Liver (tissue), 9 donors: ENCODE results near the gene MRPL10. TPM values are rescaled to one million over a fixed set of nuclear protein-coding genes. Genes with fewer than 3 reads are reported as not detected.

Experiments used
- DNase-seq: peaks from one replicate; pipeline ENCODE4 v3.0.0-alpha.2; 2017; ENCODE audit warnings: low spot score
- H3K27ac ChIP-seq, 2 donors: one replicate each; pipeline ENCODE4 v1.7.0; 2013; ENCODE audit warnings: inconsistent platforms in 2 of 2, low read length in 2 of 2, control low read depth in 1 of 2, low read depth in 1 of 2, mild to moderate bottlenecking in 1 of 2
- H3K27me3 ChIP-seq, 4 donors: one replicate each; pipeline versions ENCODE4 v1.6.1 to v1.7.0; 2013; ENCODE audit warnings: low read length in 3 of 4, inconsistent platforms in 1 of 4, mild to moderate bottlenecking in 1 of 4, moderate library complexity in 1 of 4; ENCODE audit not compliant: control insufficient read depth in 4 of 4, insufficient read depth in 4 of 4
- H3K36me3 ChIP-seq, 4 donors: one replicate each; pipeline versions ENCODE4 v1.6.1 to v1.7.0; 2013; ENCODE audit warnings: low read length in 3 of 4, mild to moderate bottlenecking in 3 of 4, low read depth in 1 of 4, moderate library complexity in 1 of 4; ENCODE audit not compliant: control insufficient read depth in 4 of 4, insufficient read depth in 3 of 4
- H3K4me1 ChIP-seq, 4 donors: one replicate each; pipeline versions ENCODE4 v1.6.1 to v1.7.0; 2013; ENCODE audit warnings: low read length in 3 of 4, mild to moderate bottlenecking in 3 of 4, moderate library complexity in 1 of 4; ENCODE audit not compliant: control insufficient read depth in 4 of 4, insufficient read depth in 4 of 4
- H3K4me3 ChIP-seq, 3 donors: one replicate each; pipeline versions ENCODE4 v1.6.1 to v1.7.0; 2013; ENCODE audit warnings: low read length in 3 of 3, control low read depth in 1 of 3, low read depth in 1 of 3, mild to moderate bottlenecking in 1 of 3
- H3K9ac ChIP-seq, 2 donors: one replicate each; pipeline ENCODE4 v1.7.0; 2013; ENCODE audit warnings: low read length in 2 of 2, mild to moderate bottlenecking in 2 of 2, moderate library complexity in 2 of 2, control low read depth in 1 of 2, low read depth in 1 of 2
- H3K9me3 ChIP-seq, 4 donors: one replicate each; pipeline versions ENCODE4 v1.6.1 to v1.7.0; 2013; ENCODE audit warnings: low read length in 3 of 4; ENCODE audit not compliant: control insufficient read depth in 4 of 4
- ATF3 ChIP-seq: IDR thresholded peaks from 2 replicates; pipeline ENCODE4 v1.6.1; 2016; ENCODE audit warnings: antibody characterized with exemption
- EGR1 ChIP-seq, 2 donors: IDR thresholded peaks; 2 replicates each; pipeline ENCODE4 v1.6.1; 2016 to 2018; ENCODE audit warnings: antibody characterized with exemption in 2 of 2, low read depth in 2 of 2
- FOXA1 ChIP-seq: IDR thresholded peaks from 2 replicates; pipeline ENCODE4 v1.6.1; 2016; ENCODE audit warnings: antibody characterized with exemption
- FOXA2 ChIP-seq: IDR thresholded peaks from 2 replicates; pipeline ENCODE4 v1.6.1; 2016; ENCODE audit warnings: antibody characterized with exemption
- GABPA ChIP-seq, 2 donors: IDR thresholded peaks in 1 of 2; conservative IDR thresholded peaks in 1 of 2; 2 replicates each; pipeline ENCODE4 v1.6.1; 2016; ENCODE audit warnings: antibody characterized with exemption in 2 of 2, mild to moderate bottlenecking in 1 of 2, moderate library complexity in 1 of 2
- HNF4A ChIP-seq, 2 donors: conservative IDR thresholded peaks; 2 replicates each; pipeline ENCODE4 v1.6.1; 2016; ENCODE audit warnings: antibody characterized with exemption in 2 of 2, mild to moderate bottlenecking in 2 of 2
- HNF4G ChIP-seq: IDR thresholded peaks from 2 replicates; pipeline ENCODE4 v1.6.1; 2016; ENCODE audit warnings: antibody characterized with exemption
- JUND ChIP-seq, 2 donors: IDR thresholded peaks; 2 replicates each; pipeline ENCODE4 v1.6.1; 2016; ENCODE audit warnings: antibody characterized with exemption in 2 of 2
- MAX ChIP-seq: IDR thresholded peaks from 2 replicates; pipeline ENCODE4 v1.6.1; 2016; ENCODE audit warnings: antibody characterized with exemption
- NR2F2 ChIP-seq: IDR thresholded peaks from 2 replicates; pipeline ENCODE4 v1.6.1; 2016; ENCODE audit warnings: antibody characterized with exemption
- RAD21 ChIP-seq, 2 donors: IDR thresholded peaks; 2 replicates each; pipeline ENCODE4 v1.6.1; 2016; ENCODE audit warnings: antibody characterized with exemption in 2 of 2, mild to moderate bottlenecking in 2 of 2
- RXRA ChIP-seq, 2 donors: IDR thresholded peaks; 2 replicates each; pipeline ENCODE4 v1.6.1; 2017 to 2018; ENCODE audit warnings: antibody characterized with exemption in 2 of 2, mild to moderate bottlenecking in 1 of 2
- SP1 ChIP-seq: IDR thresholded peaks from 2 replicates; pipeline ENCODE4 v1.6.1; 2018; ENCODE audit warnings: antibody characterized with exemption, mild to moderate bottlenecking
- TAF1 ChIP-seq: conservative IDR thresholded peaks from 2 replicates; pipeline ENCODE4 v1.6.1; 2016; ENCODE audit warnings: antibody characterized with exemption, mild to moderate bottlenecking
- YY1 ChIP-seq: IDR thresholded peaks from 2 replicates; pipeline ENCODE4 v1.6.1; 2016; ENCODE audit warnings: antibody characterized with exemption, mild to moderate bottlenecking
- ZBTB33 ChIP-seq: IDR thresholded peaks from 2 replicates; pipeline ENCODE4 v1.6.1; 2016; ENCODE audit warnings: antibody characterized with exemption
- WGBS: extraction: QIAGEN DNeasy Blood & Tissue Kit; methylation state at CpG from one replicate; pipeline ENCODE4 v1.1.7; 2013; 5-methylcytosine and 5-hydroxymethylcytosine counted together
- polyA plus RNA-seq, 2 donors: library from polyadenylated mRNA; stranded (reverse) in 1 of 2; unstranded in 1 of 2; fragments of 200-250 nt in 1 of 2; fragments of >200 nt in 1 of 2; fragmentation: Nextera tagmentation in 1 of 2; extraction: Ambion mirVana in 1 of 2; gene quantifications; one replicate each; pipeline versions ENCODE4 v1.2.1 to v1.2.3, GENCODE V29; 2013 to 2015
- total RNA-seq, 2 donors: library from RNA; depleted of rRNA; stranded (reverse); fragments of >200 nt; gene quantifications; one replicate each; pipeline ENCODE4 v1.2.3, GENCODE V29; 2014
- TF ChIP-seq, protein P1 (sequence below): fragments of 150-350 bp; IDR thresholded peaks from 2 replicates; pipeline ENCODE4 v1.5.1; 2017; ENCODE audit warnings: improper control_type of control experiment, low read depth, low read length; ENCODE audit not compliant: missing input control
- TF ChIP-seq, protein P2 (sequence below): IDR thresholded peaks from 2 replicates; pipeline ENCODE4 v1.6.1; 2016; ENCODE audit warnings: antibody characterized with exemption, mild to moderate bottlenecking
- donor health status: healthy.
- donor health status: healthy.
- donor health status: healthy.
- donor health status: healthy.
- donor health status: healthy.

Gene MRPL10
- total and polyA plus RNA-seq, 4 donors, result 10.2 to 24.9 (median 12.9) TPM

DNA sequence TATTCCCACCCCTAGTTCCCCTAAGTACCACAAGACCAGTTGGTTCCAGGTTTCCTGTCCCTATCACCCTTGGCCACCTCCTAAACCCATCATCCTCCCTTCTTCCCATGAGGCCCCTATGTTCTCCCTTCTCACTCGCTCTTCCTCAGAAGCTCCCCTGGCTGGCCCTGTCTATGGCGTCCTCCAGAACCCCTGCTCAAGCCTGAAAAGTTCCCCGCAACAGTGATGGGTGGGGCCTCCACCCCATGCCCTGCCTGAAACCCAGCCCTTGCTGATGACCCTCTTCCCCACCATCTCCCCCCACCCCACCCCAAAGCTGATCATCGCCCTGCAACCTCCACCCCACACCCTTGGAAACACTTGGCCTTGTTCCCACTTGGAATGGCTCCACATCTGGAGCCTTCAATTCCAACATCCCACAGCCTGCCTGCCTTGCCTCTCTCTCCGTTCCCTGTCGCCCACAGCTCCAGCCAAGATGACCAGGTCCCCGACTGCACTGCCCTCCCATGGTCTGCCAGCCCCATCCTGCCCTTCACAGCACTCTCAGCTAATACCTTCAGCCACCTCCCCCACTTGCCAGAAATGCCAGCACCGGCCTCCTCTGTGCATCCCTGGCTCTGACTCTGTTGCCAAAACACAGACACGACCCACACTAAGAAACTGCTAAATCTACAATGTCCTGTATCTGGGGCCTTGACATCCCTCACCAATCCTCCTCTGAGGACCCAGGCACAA, 20.3 kb downstream of the MRPL10 start:
- H3K27me3 ChIP-seq, result no peaks in the 10 kb centered on the region
- no peaks in the 10 kb centered on the region for H3K4me1 ChIP-seq
- H3K36me3 ChIP-seq, result peaks cover 0 to 10% (median 2%) of the 10 kb centered on the region in 4 donors
- H3K9ac ChIP-seq, result no peak overlapping the region
- no peak overlapping the region for H3K4me3 ChIP-seq
- H3K27ac ChIP-seq, result no peak overlapping the region
- DNase-seq, result no peak
- TF ChIP-seq TAF1 (no peak), ZBTB33 (no peak), RXRA (IDR thresholded peaks at IDR 0.05) (no peak), FOXA1 (no peak), RAD21 (IDR thresholded peaks at IDR 0.05) (no peak), YY1 (no peak)
- TF ChIP-seq, protein P1, sequence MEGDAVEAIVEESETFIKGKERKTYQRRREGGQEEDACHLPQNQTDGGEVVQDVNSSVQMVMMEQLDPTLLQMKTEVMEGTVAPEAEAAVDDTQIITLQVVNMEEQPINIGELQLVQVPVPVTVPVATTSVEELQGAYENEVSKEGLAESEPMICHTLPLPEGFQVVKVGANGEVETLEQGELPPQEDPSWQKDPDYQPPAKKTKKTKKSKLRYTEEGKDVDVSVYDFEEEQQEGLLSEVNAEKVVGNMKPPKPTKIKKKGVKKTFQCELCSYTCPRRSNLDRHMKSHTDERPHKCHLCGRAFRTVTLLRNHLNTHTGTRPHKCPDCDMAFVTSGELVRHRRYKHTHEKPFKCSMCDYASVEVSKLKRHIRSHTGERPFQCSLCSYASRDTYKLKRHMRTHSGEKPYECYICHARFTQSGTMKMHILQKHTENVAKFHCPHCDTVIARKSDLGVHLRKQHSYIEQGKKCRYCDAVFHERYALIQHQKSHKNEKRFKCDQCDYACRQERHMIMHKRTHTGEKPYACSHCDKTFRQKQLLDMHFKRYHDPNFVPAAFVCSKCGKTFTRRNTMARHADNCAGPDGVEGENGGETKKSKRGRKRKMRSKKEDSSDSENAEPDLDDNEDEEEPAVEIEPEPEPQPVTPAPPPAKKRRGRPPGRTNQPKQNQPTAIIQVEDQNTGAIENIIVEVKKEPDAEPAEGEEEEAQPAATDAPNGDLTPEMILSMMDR, result no peak
- WGBS, result 78% methylated on average over 9 of the region's 9 CpGs
- no peaks in the 10 kb centered on the region for H3K9me3 ChIP-seq

DNA sequence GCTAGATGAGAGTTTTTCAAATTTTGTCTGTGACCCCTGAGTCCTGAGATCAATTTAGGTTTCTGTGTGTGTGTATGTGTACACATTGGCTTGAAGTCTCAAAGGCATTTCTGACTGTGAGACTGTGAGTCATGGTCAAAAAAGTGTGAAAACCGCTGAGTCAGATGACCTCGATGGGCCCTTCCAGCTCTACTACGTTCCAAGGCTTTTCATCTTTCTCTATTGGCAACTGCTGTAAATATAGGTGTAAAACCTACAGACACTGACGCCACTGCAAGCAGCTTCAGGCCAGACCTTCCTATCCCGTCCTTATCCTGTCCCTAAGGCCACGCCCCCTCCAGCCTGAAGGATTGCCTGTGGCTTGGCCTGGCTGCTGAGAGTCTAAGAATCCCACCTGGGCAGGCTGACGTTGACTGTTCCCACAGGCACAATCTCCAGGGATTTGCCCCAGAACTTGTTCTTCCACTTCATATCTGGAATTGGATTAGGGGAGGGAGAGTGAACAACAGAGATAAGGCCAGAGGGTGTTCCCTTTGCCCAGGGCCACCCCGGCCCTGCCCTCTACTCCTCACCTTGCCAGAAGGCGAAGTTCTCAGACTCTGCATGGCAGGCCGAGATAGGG, 21.0 kb downstream of the MRPL10 start:
- WGBS, result 73% methylated on average over 10 of the region's 10 CpGs
- Histone ChIP-seq H3K9me3 (no peaks in the 10 kb centered on the region), H3K9ac (no peak overlapping the region), H3K27me3 (no peaks in the 10 kb centered on the region), H3K4me3 (no peak overlapping the region), H3K27ac (no peak overlapping the region), H3K36me3 (peaks cover 0 to 8% (median 1%) of the 10 kb centered on the region in 4 donors), H3K4me1 (no peaks in the 10 kb centered on the region)
- TF ChIP-seq ZBTB33 (no peak), RAD21 (IDR thresholded peaks at IDR 0.05) (no peak), YY1 (no peak), RXRA (IDR thresholded peaks at IDR 0.05) (no peak), NR2F2 (no peak), JUND (IDR thresholded peaks at IDR 0.05) (no peak), ATF3 (no peak), HNF4A (conservative IDR thresholded peaks at IDR 0.05) (no peak), GABPA (IDR thresholded peaks at IDR 0.05 in 1 of 2, conservative IDR thresholded peaks at IDR 0.05 in 1 of 2) (no peak), EGR1 (IDR thresholded peaks at IDR 0.05; ENCODE audit: low read depth in 2 of 2) (no peak), HNF4G (no peak), FOXA1 (no peak), MAX (no peak), FOXA2 (no peak), SP1 (no peak), TAF1 (no peak)
- TF ChIP-seq, protein P2, sequence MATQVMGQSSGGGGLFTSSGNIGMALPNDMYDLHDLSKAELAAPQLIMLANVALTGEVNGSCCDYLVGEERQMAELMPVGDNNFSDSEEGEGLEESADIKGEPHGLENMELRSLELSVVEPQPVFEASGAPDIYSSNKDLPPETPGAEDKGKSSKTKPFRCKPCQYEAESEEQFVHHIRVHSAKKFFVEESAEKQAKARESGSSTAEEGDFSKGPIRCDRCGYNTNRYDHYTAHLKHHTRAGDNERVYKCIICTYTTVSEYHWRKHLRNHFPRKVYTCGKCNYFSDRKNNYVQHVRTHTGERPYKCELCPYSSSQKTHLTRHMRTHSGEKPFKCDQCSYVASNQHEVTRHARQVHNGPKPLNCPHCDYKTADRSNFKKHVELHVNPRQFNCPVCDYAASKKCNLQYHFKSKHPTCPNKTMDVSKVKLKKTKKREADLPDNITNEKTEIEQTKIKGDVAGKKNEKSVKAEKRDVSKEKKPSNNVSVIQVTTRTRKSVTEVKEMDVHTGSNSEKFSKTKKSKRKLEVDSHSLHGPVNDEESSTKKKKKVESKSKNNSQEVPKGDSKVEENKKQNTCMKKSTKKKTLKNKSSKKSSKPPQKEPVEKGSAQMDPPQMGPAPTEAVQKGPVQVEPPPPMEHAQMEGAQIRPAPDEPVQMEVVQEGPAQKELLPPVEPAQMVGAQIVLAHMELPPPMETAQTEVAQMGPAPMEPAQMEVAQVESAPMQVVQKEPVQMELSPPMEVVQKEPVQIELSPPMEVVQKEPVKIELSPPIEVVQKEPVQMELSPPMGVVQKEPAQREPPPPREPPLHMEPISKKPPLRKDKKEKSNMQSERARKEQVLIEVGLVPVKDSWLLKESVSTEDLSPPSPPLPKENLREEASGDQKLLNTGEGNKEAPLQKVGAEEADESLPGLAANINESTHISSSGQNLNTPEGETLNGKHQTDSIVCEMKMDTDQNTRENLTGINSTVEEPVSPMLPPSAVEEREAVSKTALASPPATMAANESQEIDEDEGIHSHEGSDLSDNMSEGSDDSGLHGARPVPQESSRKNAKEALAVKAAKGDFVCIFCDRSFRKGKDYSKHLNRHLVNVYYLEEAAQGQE, result no peak
- TF ChIP-seq, protein P1, result no peak
- DNase-seq, result no peak
